ENCODE data around the gene AGAP2.
"Not testable (repeated sequence)": the region's sequence is repeated elsewhere in the genome, so short reads cannot be mapped to it uniquely, and the experiment has no call there.

Gene AGAP2

GRCh38 chr12:57729321-57729844 is 9.2 kb downstream of the AGAP2 start:
- Histone ChIP-seq H3K27ac (no peak overlapping the region), H3K4me3 (no peak overlapping the region)

- Histone ChIP-seq H3K4me3 (no peak overlapping the region), H3K27ac (no peak overlapping the region)
Measured at GRCh38 chr12:57727758-57728395, 10.7 kb downstream of the AGAP2 start.

- H3K27ac ChIP-seq, result peak overlapping the region; percentile 12 to 90 (median 77)
- peak overlapping the region; percentile 43 to 70 (median 61) for H3K4me3 ChIP-seq
Measured at GRCh38 chr12:57726884-57727757, 11.4 kb downstream of the AGAP2 start.

- Histone ChIP-seq H3K27ac (peak overlapping the region; percentile 12 to 90 (median 77)), H3K4me3 (peak overlapping the region; percentile 43 to 70 (median 61))
Measured at GRCh38 chr12:57726151-57726883, 12.2 kb downstream of the AGAP2 start.

GRCh38 chr12:57725851-57726150 is 12.7 kb downstream of the AGAP2 start:
- Histone ChIP-seq H3K4me3 (peak overlapping the region; percentile 43 to 70 (median 61)), H3K27ac (peak overlapping the region in 19 of 21 experiments; percentile 65 to 90 (median 80))

GRCh38 chr12:57724936-57725740 is 13.4 kb downstream of the AGAP2 start:
- Histone ChIP-seq H3K27ac (no peak overlapping the region), H3K4me3 (peak overlapping the region in 2 of 7 experiments; percentile 67 to 70)

GRCh38 chr12:57724003-57724935 is 14.3 kb downstream of the AGAP2 start:
- Histone ChIP-seq H3K4me3 (no peak overlapping the region), H3K27ac (no peak overlapping the region)

- no peak overlapping the region for H3K27ac ChIP-seq
- no peak overlapping the region for H3K4me3 ChIP-seq
Measured at GRCh38 chr12:57723630-57723962, 14.9 kb downstream of the AGAP2 start.

GRCh38 chr12:57722716-57723629 is 15.6 kb downstream of the AGAP2 start:
- H3K27ac ChIP-seq, result no peak overlapping the region
- no peak overlapping the region for H3K4me3 ChIP-seq

- H3K4me3 ChIP-seq, result not testable (repeated sequence)
Measured at GRCh38 chr12:57721846-57722608, 16.5 kb downstream of the AGAP2 start.

GRCh38 chr12:57720606-57721595 is 17.6 kb downstream of the AGAP2 start:
- Histone ChIP-seq H3K27ac (no peak overlapping the region), H3K4me3 (no peak overlapping the region)

More at GRCh38 chr12:57721846-57722608, 16.5 kb downstream of the AGAP2 start:
- H3K27ac ChIP-seq, result not testable (repeated sequence)

GRCh38 chr12:57719777-57720605 is 18.6 kb downstream of the AGAP2 start:
- no peak overlapping the region for H3K4me3 ChIP-seq
- no peak overlapping the region for H3K27ac ChIP-seq

GRCh38 chr12:57718641-57719528 is 19.7 kb downstream of the AGAP2 start:
- H3K4me3 ChIP-seq, result no peak overlapping the region
- H3K27ac ChIP-seq, result no peak overlapping the region

Data from skin epidermis (tissue), 12 donors.